DND-41 (cell line): ENCODE data around the gene PTGFRN.

Source experiments
- ATAC-seq: fragments of 200-7000 bp; cut with Tn5 transposase; 3 replicates; pipeline ENCODE4 v1.9.1; 2021; ENCODE audit warnings: low read depth; ENCODE audit not compliant: insufficient read depth
- DNase-seq: peaks from one replicate; pipeline ENCODE4 v3.0.0-alpha.2; 2020
- H2AFZ ChIP-seq: 2 replicates; pipeline ENCODE4 v1.6.0; 2012; ENCODE audit warnings: low read depth, low read length
- H3K27ac ChIP-seq: 2 replicates; pipeline ENCODE4 v1.5.1; 2012; ENCODE audit warnings: low read length, inconsistent platforms
- H3K27me3 ChIP-seq: fragments of 200-600 bp; sonication (generic); 2 replicates; pipeline ENCODE4 v1.6.0; 2012; ENCODE audit warnings: low read length, mild to moderate bottlenecking, inconsistent platforms; ENCODE audit not compliant: insufficient read depth, poor library complexity
- H3K36me3 ChIP-seq: 2 replicates; pipeline ENCODE4 v1.5.1; 2012; ENCODE audit warnings: low read length, inconsistent platforms; ENCODE audit not compliant: insufficient read depth
- H3K4me1 ChIP-seq: 2 replicates; pipeline ENCODE4 v1.5.1; 2012; ENCODE audit warnings: mild to moderate bottlenecking, low read length; ENCODE audit not compliant: insufficient read depth
- H3K4me2 ChIP-seq: 2 replicates; pipeline ENCODE4 v1.6.0; 2012; ENCODE audit warnings: mild to moderate bottlenecking, moderate library complexity, low read length, inconsistent platforms; ENCODE audit not compliant: insufficient read depth
- H3K4me3 ChIP-seq, 2 experiments: fragments of 200-600 bp in 1 of 2; shearing (Covaris generic) in 1 of 2; 2 replicates each; pipeline ENCODE4 v1.5.1; 2012 to 2016; ENCODE audit warnings: inconsistent platforms in 2 of 2, low read length in 2 of 2, mild to moderate bottlenecking in 2 of 2, low read depth in 1 of 2, moderate library complexity in 1 of 2
- H3K79me2 ChIP-seq: 2 replicates; pipeline ENCODE4 v1.6.0; 2012; ENCODE audit warnings: low read length, inconsistent platforms; ENCODE audit not compliant: insufficient read depth
- H3K9ac ChIP-seq: 2 replicates; pipeline ENCODE4 v1.6.0; 2012; ENCODE audit warnings: low read depth, mild to moderate bottlenecking, inconsistent platforms, low read length, moderate library complexity
- H3K9me3 ChIP-seq: 2 replicates; pipeline ENCODE4 v1.5.1; 2012; ENCODE audit warnings: low read length, moderate library complexity, mild to moderate bottlenecking, inconsistent platforms; ENCODE audit not compliant: insufficient read depth, severe bottlenecking
- H4K20me1 ChIP-seq: 2 replicates; pipeline ENCODE4 v1.6.0; 2012; ENCODE audit warnings: low read length; ENCODE audit not compliant: insufficient read depth
- EZH2 ChIP-seq: IDR thresholded peaks from 3 replicates; pipeline ENCODE4 v1.6.1; 2012; ENCODE audit warnings: borderline replicate concordance, low read depth, mild to moderate bottlenecking, moderate library complexity, low read length, inconsistent platforms; ENCODE audit not compliant: severe bottlenecking
- TF ChIP-seq, protein P1 (sequence below): IDR thresholded peaks from 2 replicates; pipeline ENCODE4 v1.5.1; 2012; ENCODE audit warnings: borderline replicate concordance, low read length, moderate library complexity, mild to moderate bottlenecking; ENCODE audit not compliant: poor library complexity, severe bottlenecking; ENCODE audit errors: extremely low read depth

The PTGFRN gene

DNA sequence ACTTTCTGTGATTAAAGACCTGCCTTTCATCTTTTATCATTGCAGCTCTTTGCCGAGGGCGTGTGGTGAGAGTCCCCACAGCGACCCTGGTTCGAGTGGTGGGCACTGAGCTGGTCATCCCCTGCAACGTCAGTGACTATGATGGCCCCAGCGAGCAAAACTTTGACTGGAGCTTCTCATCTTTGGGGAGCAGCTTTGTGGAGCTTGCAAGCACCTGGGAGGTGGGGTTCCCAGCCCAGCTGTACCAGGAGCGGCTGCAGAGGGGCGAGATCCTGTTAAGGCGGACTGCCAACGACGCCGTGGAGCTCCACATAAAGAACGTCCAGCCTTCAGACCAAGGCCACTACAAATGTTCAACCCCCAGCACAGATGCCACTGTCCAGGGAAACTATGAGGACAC lies 32.0 kb downstream of the PTGFRN start:
- Histone ChIP-seq H3K9ac (no peak overlapping the region), H3K9me3 (no peaks in the 10 kb centered on the region), H3K4me2 (no peak overlapping the region), H4K20me1 (no peaks in the 10 kb centered on the region), H3K79me2 (no peaks in the 10 kb centered on the region), H3K4me3 (no peak overlapping the region), H3K36me3 (no peaks in the 10 kb centered on the region), H3K27me3 (no peaks in the 10 kb centered on the region), H3K27ac (no peak overlapping the region), H3K4me1 (peaks cover 7% of the 10 kb centered on the region), H2AFZ (no peak overlapping the region)
- DNase-seq (no peak), ATAC-seq (no peak)
- no peak for TF ChIP-seq EZH2
- TF ChIP-seq, protein P1, sequence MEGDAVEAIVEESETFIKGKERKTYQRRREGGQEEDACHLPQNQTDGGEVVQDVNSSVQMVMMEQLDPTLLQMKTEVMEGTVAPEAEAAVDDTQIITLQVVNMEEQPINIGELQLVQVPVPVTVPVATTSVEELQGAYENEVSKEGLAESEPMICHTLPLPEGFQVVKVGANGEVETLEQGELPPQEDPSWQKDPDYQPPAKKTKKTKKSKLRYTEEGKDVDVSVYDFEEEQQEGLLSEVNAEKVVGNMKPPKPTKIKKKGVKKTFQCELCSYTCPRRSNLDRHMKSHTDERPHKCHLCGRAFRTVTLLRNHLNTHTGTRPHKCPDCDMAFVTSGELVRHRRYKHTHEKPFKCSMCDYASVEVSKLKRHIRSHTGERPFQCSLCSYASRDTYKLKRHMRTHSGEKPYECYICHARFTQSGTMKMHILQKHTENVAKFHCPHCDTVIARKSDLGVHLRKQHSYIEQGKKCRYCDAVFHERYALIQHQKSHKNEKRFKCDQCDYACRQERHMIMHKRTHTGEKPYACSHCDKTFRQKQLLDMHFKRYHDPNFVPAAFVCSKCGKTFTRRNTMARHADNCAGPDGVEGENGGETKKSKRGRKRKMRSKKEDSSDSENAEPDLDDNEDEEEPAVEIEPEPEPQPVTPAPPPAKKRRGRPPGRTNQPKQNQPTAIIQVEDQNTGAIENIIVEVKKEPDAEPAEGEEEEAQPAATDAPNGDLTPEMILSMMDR = no peak

DNA sequence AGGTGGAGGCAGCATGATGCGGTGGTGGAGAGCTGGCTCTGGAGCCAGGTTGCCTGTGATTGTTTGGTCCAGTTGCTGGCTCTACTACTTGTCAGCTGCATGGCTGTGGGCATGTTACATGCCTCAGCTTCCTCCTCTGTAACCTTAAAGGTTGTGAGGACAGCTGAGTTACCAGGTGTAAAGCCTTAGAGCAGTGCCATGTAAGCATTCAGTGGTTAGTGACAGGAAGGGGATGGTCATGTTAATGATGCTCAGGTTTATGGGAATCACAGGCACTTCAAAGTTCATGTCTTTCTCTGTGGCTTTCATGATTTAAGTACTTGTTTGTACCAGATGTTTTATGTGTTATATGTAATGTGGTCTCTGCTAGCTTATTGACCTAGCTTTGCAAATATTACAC lies 32.6 kb downstream of the PTGFRN start:
- peaks cover 7% of the 10 kb centered on the region for H3K4me1 ChIP-seq
- no peak overlapping the region for H3K4me3 ChIP-seq
- no peaks in the 10 kb centered on the region for H3K9me3 ChIP-seq
- TF ChIP-seq, protein P1 = no peak
- TF ChIP-seq EZH2 = no peak
- no peaks in the 10 kb centered on the region for H3K36me3 ChIP-seq
- H2AFZ ChIP-seq = no peak overlapping the region
- peak; percentile 41 for DNase-seq
- H3K27me3 ChIP-seq = no peaks in the 10 kb centered on the region
- no peak overlapping the region for H3K9ac ChIP-seq
- H4K20me1 ChIP-seq = no peaks in the 10 kb centered on the region
- H3K27ac ChIP-seq = no peak overlapping the region
- no peak overlapping the region for H3K4me2 ChIP-seq
- peak; percentile 94 for ATAC-seq
- no peaks in the 10 kb centered on the region for H3K79me2 ChIP-seq

DNA sequence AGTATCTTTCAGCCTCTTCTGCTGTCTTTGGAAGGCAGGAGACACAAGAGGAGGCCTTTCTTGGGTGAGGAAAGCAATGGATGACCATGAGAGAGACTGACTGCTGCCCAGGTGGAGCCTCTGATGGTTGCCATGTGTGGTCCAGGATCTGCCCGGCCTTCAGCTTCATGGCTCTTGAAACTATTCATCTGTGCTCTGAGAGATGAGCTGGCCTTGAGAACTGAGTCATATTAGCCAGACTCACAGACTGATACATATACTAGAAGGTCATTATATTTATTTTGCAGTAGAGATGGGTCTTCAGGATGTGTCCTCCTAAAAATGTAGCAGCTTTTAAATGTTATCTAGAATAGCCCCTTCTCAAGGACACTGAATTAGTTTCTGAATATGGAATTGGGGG lies 33.7 kb downstream of the PTGFRN start:
- Histone ChIP-seq H3K4me2 (no peak overlapping the region), H3K9me3 (no peaks in the 10 kb centered on the region), H3K27ac (no peak overlapping the region), H3K36me3 (no peaks in the 10 kb centered on the region), H3K9ac (no peak overlapping the region), H4K20me1 (no peaks in the 10 kb centered on the region), H3K4me1 (peaks cover 7% of the 10 kb centered on the region), H3K27me3 (no peaks in the 10 kb centered on the region), H3K4me3 (no peak overlapping the region), H2AFZ (no peak overlapping the region), H3K79me2 (no peaks in the 10 kb centered on the region)
- TF ChIP-seq, protein P1 = no peak
- no peak for TF ChIP-seq EZH2
- no peak for DNase-seq
- no peak for ATAC-seq

DNA sequence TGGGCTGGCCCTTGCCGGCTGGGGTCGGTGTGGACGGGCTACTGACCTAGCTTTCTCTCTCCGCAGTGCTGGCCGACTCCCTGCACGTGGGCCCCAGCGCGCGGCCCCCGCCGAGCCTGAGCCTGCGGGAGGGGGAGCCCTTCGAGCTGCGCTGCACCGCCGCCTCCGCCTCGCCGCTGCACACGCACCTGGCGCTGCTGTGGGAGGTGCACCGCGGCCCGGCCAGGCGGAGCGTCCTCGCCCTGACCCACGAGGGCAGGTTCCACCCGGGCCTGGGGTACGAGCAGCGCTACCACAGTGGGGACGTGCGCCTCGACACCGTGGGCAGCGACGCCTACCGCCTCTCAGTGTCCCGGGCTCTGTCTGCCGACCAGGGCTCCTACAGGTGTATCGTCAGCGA lies 34.9 kb downstream of the PTGFRN start:
- Histone ChIP-seq H3K4me2 (no peak overlapping the region), H3K79me2 (no peaks in the 10 kb centered on the region), H3K36me3 (no peaks in the 10 kb centered on the region), H3K4me1 (peaks cover 7% of the 10 kb centered on the region), H3K9me3 (no peaks in the 10 kb centered on the region), H2AFZ (no peak overlapping the region), H3K27ac (no peak overlapping the region), H3K4me3 (no peak overlapping the region), H3K9ac (no peak overlapping the region), H3K27me3 (no peaks in the 10 kb centered on the region), H4K20me1 (no peaks in the 10 kb centered on the region)
- DNase-seq = no peak
- TF ChIP-seq, protein P1 = no peak
- no peak for TF ChIP-seq EZH2
- no peak for ATAC-seq
